K562 (cell line): ENCODE measurements around the gene C16orf78. TPM values are rescaled to one million over a fixed set of nuclear protein-coding genes. Genes with fewer than 3 reads are reported as not detected.

Experiments used
- polyA plus RNA-seq, 8 experiments: library from polyadenylated mRNA; depleted of rRNA in 4 of 8; stranded (reverse) in 5 of 8; unstranded in 3 of 8; fragments of >200 nt; fragmentation: Nextera tagmentation in 2 of 8; fragmentation: Illumina TruSeq in 1 of 8; extraction: Ambion mirVana in 2 of 8; extraction: Trizol in 1 of 8; gene quantifications; 2 replicates each; pipeline versions ENCODE4 v1.2.1 to v1.2.3, GENCODE V29; 2011 to 2014; ENCODE audit warnings: inconsistent platforms in 1 of 8, missing spikeins in 1 of 8
- total RNA-seq, 7 experiments: library from RNA; depleted of rRNA in 6 of 7; stranded (reverse); fragments of >200 nt in 6 of 7; fragmentation: Illumina TruSeq in 2 of 7; extraction: Trizol in 2 of 7; gene quantifications; 2 replicates each; pipeline versions ENCODE4 v1.2.1 to v1.2.3, GENCODE V29; 2011 to 2021; ENCODE audit warnings: low replicate concordance in 1 of 7

The C16orf78 gene
- total and polyA plus RNA-seq, 9 of the 15 experiments (the other 6 are each of a cell fraction or from before 2014, with no cell fraction given), result not detected

Other genes starting within 250 kb of the C16orf78 start
- gene CBLN1, start 92.0 kb upstream of the C16orf78 start, total RNA-seq (2014; rRNA removed), result not detected in 2 replicates
- gene CBLN1, start 92.0 kb upstream of the C16orf78 start, total RNA-seq (2014; rRNA removed; fragmentation: Illumina TruSeq; extraction: Trizol), result not detected in 2 replicates
- not detected in 2 replicates for gene CBLN1, start 92.0 kb upstream of the C16orf78 start, total RNA-seq (2015; rRNA removed; fragmentation: Illumina TruSeq; extraction: Trizol)
- not detected in 2 replicates for gene CBLN1, start 92.0 kb upstream of the C16orf78 start, total RNA-seq (2021)
- gene CBLN1, start 92.0 kb upstream of the C16orf78 start, polyA plus RNA-seq (2011; rRNA removed), result not detected in 2 replicates
- not detected in 2 replicates for gene CBLN1, start 92.0 kb upstream of the C16orf78 start, polyA plus RNA-seq (2014; fragmentation: Illumina TruSeq; extraction: Trizol)
- gene CBLN1, start 92.0 kb upstream of the C16orf78 start, polyA plus RNA-seq (2014; fragmentation: Nextera tagmentation; extraction: Ambion mirVana), result not detected
- not detected in 2 replicates for gene CBLN1, start 92.0 kb upstream of the C16orf78 start, polyA plus RNA-seq (2014; rRNA removed)